ENCODE data around the gene HYI. TPM values are rescaled to one million over a fixed set of nuclear protein-coding genes. Genes with fewer than 3 reads are reported as not detected.

The HYI gene
- polyA plus RNA-seq, 1 of the 3 experiments (the other 2 are of a cell fraction) = 11.1 TPM

GRCh38 chr1:43418858-43419257 lies 34.9 kb downstream of the HYI start:
- Histone ChIP-seq H4K20me1 (ENCODE audit: insufficient read depth) (no peaks in the 10 kb centered on the region), H3K4me1 (ENCODE audit: control insufficient read depth in 1 of 2, insufficient read depth in 2 of 2, low read depth in 1 of 2, low read length in 1 of 2) (no peaks in the 10 kb centered on the region), H3K9me2 (no peaks in the 10 kb centered on the region), H3K4me3 (ENCODE audit: low read depth in 2 of 2, low read length in 1 of 2) (no peak overlapping the region), H3K79me2 (ENCODE audit: insufficient read depth) (no peaks in the 10 kb centered on the region), H3K4me2 (no peak overlapping the region), H3K27me3 (ENCODE audit: insufficient read depth) (no peaks in the 10 kb centered on the region), H3K27ac (ENCODE audit: low read depth in 2 of 2, low read length in 1 of 2) (no peak overlapping the region), H3K9ac (no peak overlapping the region), H2AFZ (ENCODE audit: low read depth) (no peak overlapping the region), H3K9me3 (no peaks in the 10 kb centered on the region), H3F3A (replicated peaks; ENCODE audit: insufficient read depth) (peaks cover 6% of the 10 kb centered on the region), H3K36me3 (replicated peaks in 1 of 2; ENCODE audit: control insufficient read depth in 1 of 2, insufficient read depth in 2 of 2, low read length in 1 of 2) (peaks cover 33 to 68% of the 10 kb centered on the region in 2 experiments)
- WGBS (ENCODE audit: low lambda C conversion rate) = 85% methylated on average over 4 of the region's 4 CpGs
- no peak for DNase-seq
- TF ChIP-seq NRF1 (IDR thresholded peaks at IDR 0.05; ENCODE audit: low read depth, low read length) (no peak), GATA2 (CRISPR knock-in tag; IDR thresholded peaks at IDR 0.05) (no peak), USF2 (IDR thresholded peaks at IDR 0.05; ENCODE audit: borderline replicate concordance, low read depth, low read length) (no peak), JUND (IDR thresholded peaks at IDR 0.05) (no peak), MAX (IDR thresholded peaks at IDR 0.05; ENCODE audit: low read depth) (no peak), SMC3 (IDR thresholded peaks at IDR 0.05; ENCODE audit: low read depth, low read length) (no peak), EZH2phosphoT487 (IDR thresholded peaks at IDR 0.05; ENCODE audit: borderline replicate concordance, low read depth) (no peak), MEF2A (IDR thresholded peaks at IDR 0.05; ENCODE audit: borderline replicate concordance, low read depth) (no peak), FOXJ3 (CRISPR knock-in tag; IDR thresholded peaks at IDR 0.05) (no peak), RXRA (IDR thresholded peaks at IDR 0.05; ENCODE audit: borderline replicate concordance, low read depth) (no peak)
- ChIA-PET CTCF (interaction anchor here (1.2 to 2.4 kb wide), 2 partner anchors 36 to 192 kb away, joined by 3 to 15 read pairs; no protein-coding TSS in a partner anchor), POLR2A (no interaction called here)

GRCh38 chr1:43415901-43416300 lies 37.8 kb downstream of the HYI start:
- DNase-seq = no peak
- 76% methylated on average over 2 of the region's 5 CpGs for WGBS (ENCODE audit: low lambda C conversion rate)
- TF ChIP-seq CHD2 (IDR thresholded peaks at IDR 0.05; ENCODE audit: low read length, partially characterized antibody) (no peak), RFX5 (IDR thresholded peaks at IDR 0.05; ENCODE audit: low read length) (no peak), PBX3 (IDR thresholded peaks at IDR 0.05) (no peak), NFIC (IDR thresholded peaks at IDR 0.05; ENCODE audit: borderline replicate concordance) (no peak), RCOR1 (IDR thresholded peaks at IDR 0.05; ENCODE audit: low read length) (no peak), SMC3 (IDR thresholded peaks at IDR 0.05; ENCODE audit: low read depth, low read length) (no peak), RXRA (IDR thresholded peaks at IDR 0.05; ENCODE audit: borderline replicate concordance, low read depth) (no peak), TCF12 (IDR thresholded peaks at IDR 0.05) (no peak), GABPA (IDR thresholded peaks at IDR 0.05; ENCODE audit: low read depth) (no peak), REST (IDR thresholded peaks at IDR 0.05; ENCODE audit: low read depth, low read length) (no peak), IRF3 (IDR thresholded peaks at IDR 0.05; ENCODE audit: low read depth, low read length) (no peak), USF2 (IDR thresholded peaks at IDR 0.05; ENCODE audit: borderline replicate concordance, low read depth, low read length) (no peak)
- H3F3A ChIP-seq (replicated peaks; ENCODE audit: insufficient read depth) = peaks cover 6% of the 10 kb centered on the region
- H2AFZ ChIP-seq (ENCODE audit: low read depth) = no peak overlapping the region
- no peaks in the 10 kb centered on the region for H3K9me2 ChIP-seq
- no peaks in the 10 kb centered on the region for H3K79me2 ChIP-seq (ENCODE audit: insufficient read depth)
- no peaks in the 10 kb centered on the region for H3K9me3 ChIP-seq
- POLR2A ChIA-PET = no interaction called here
- H3K4me2 ChIP-seq = no peak overlapping the region
- H4K20me1 ChIP-seq (ENCODE audit: insufficient read depth) = no peaks in the 10 kb centered on the region
- no peak overlapping the region for H3K9ac ChIP-seq
- H3K36me3 ChIP-seq (replicated peaks in 1 of 2; ENCODE audit: control insufficient read depth in 1 of 2, insufficient read depth in 2 of 2, low read length in 1 of 2) = peaks cover 38 to 48% of the 10 kb centered on the region in 2 experiments
- H3K27ac ChIP-seq (ENCODE audit: low read depth in 2 of 2, low read length in 1 of 2) = no peak overlapping the region
- no peaks in the 10 kb centered on the region for H3K4me1 ChIP-seq (ENCODE audit: control insufficient read depth in 1 of 2, insufficient read depth in 2 of 2, low read depth in 1 of 2, low read length in 1 of 2)
- CTCF ChIA-PET = interaction anchor here (1.2 to 5.6 kb wide), 5 partner anchors 19 to 200 kb away, joined by 4 to 134 read pairs (median 8); no protein-coding TSS in a partner anchor
- no peak overlapping the region for H3K4me3 ChIP-seq (ENCODE audit: low read depth in 2 of 2, low read length in 1 of 2)
- no peaks in the 10 kb centered on the region for H3K27me3 ChIP-seq (ENCODE audit: insufficient read depth)

Measured in SK-N-SH (cell line).